Measurements from ENCODE around the gene CD2BP2. TPM values are rescaled to one million over a fixed set of nuclear protein-coding genes. Genes with fewer than 3 reads are reported as not detected.

CD2BP2 gene
- total and polyA plus RNA-seq, 9 of the 15 experiments (the other 6 are each of a cell fraction or from before 2014, with no cell fraction given): 3.9 to 51.1 (median 32.8) TPM

GRCh38 chr16:30383521-30383920, 28.4 kb upstream of the CD2BP2 start:
- Histone ChIP-seq H4K20me1 (replicated peaks; ENCODE audit: control insufficient read depth, insufficient read depth, low read length) (no peaks in the 10 kb centered on the region), H3K9ac (ENCODE audit: insufficient read depth in 1 of 2, low read depth in 2 of 2, low read length in 2 of 2) (no peak overlapping the region; a peak in 1 of 4 replicates), H3K36me3 (ENCODE audit: control insufficient read depth, insufficient read depth, low read length) (peaks cover 7% of the 10 kb centered on the region; the same call in 1 of the 3 replicates), H3K4me3 (no peak overlapping the region), H3K27me3 (ENCODE audit: control insufficient read depth in 2 of 2, insufficient read depth in 2 of 2, low read length in 2 of 2) (no peaks in the 10 kb centered on the region), H3K4me1 (replicated peaks in 1 of 2; ENCODE audit: control insufficient read depth in 2 of 2, insufficient read depth in 2 of 2, low read length in 2 of 2) (peaks cover 32 to 38% of the 10 kb centered on the region in 2 experiments), H3K27ac (ENCODE audit: extremely low read depth, low read depth, low read length) (no peak overlapping the region), H3K9me1 (ENCODE audit: control insufficient read depth, insufficient read depth, low read length) (no peaks in the 10 kb centered on the region), H2AFZ (ENCODE audit: low read depth, low read length) (no peak overlapping the region), H3K4me2 (ENCODE audit: insufficient read depth, low read length) (no peak overlapping the region), H3K79me2 (ENCODE audit: control insufficient read depth, insufficient read depth, low read length) (peaks cover 16% of the 10 kb centered on the region), H3K9me3 (replicated peaks; ENCODE audit: control insufficient read depth, insufficient read depth, low read depth, low read length) (no peaks in the 10 kb centered on the region)
- BruUV-seq (replicated peaks): no TSS peak
- ATAC-seq: no peak
- no peak for FAIRE-seq
- ChIA-PET POLR2A (interaction anchor here (0.7 to 1.6 kb wide), 5 partner anchors 9 to 17 kb away, joined by 3 to 5 read pairs (median 3); no protein-coding TSS in a partner anchor), CTCF (ENCODE audit: low intra/inter-chr PET ratio) (no interaction called here)
- intact Hi-C loops (cut with micrococcal nuclease): no loop called here
- no peak for DNase-seq (ENCODE audit: extremely low read depth in 1 of 4, low spot score in 3 of 4)
- in situ Hi-C loops (cut with MboI): no loop called here
- no peak for TF ChIP-seq MCM2 (IDR thresholded peaks at IDR 0.05; ENCODE audit: low read depth)
- TF ChIP-seq ZSCAN29 (IDR thresholded peaks at IDR 0.05): no peak
- TF ChIP-seq GTF2E2 (tag; IDR thresholded peaks at IDR 0.05): no peak
- TF ChIP-seq IFI16 (CRISPR knock-in tag; IDR thresholded peaks at IDR 0.05): no peak
- TF ChIP-seq GTF2A2 (tag; IDR thresholded peaks at IDR 0.05): no peak
- no peak for TF ChIP-seq KLF1 (tag; IDR thresholded peaks at IDR 0.05)
- TF ChIP-seq VEZF1 (CRISPR knock-in tag; IDR thresholded peaks at IDR 0.05): no peak
- no peak for TF ChIP-seq KAT7 (CRISPR knock-in tag; IDR thresholded peaks at IDR 0.05; ENCODE audit: borderline replicate concordance)
- TF ChIP-seq BRF1 (IDR thresholded peaks at IDR 0.05; ENCODE audit: borderline replicate concordance, extremely low read depth, insufficient read length): no peak
- no peak for TF ChIP-seq ZNF449 (CRISPR knock-in tag; IDR thresholded peaks at IDR 0.05)
- TF ChIP-seq XRCC3 (IDR thresholded peaks at IDR 0.05): no peak
- TF ChIP-seq CHD2 (IDR thresholded peaks at IDR 0.05; ENCODE audit: low read depth, low read length): no peak
- TF ChIP-seq SOX6 (IDR thresholded peaks at IDR 0.05): no peak
- no peak for TF ChIP-seq TAF1 (IDR thresholded peaks at IDR 0.05; ENCODE audit: control insufficient read depth, extremely low read depth, insufficient read depth, low read length, severe bottlenecking)
- TF ChIP-seq ZBTB43 (CRISPR knock-in tag; IDR thresholded peaks at IDR 0.05): no peak
- no peak for TF ChIP-seq ZNF586 (CRISPR knock-in tag; conservative IDR thresholded peaks at IDR 0.05)
- 38% methylated on average over 2 of the region's 2 CpGs for WGBS (ENCODE audit: insufficient coverage, low coverage, missing lambda C conversion rate)
